Effector CD8-positive, alpha-beta T cell (primary cell): ENCODE measurements around the gene IFNL2.

ENCODE experiments used
- DNase-seq: peaks from one replicate; lab custom pipeline; 2025; lab: John Stamatoyannopoulos, UW

Gene IFNL2

DNA sequence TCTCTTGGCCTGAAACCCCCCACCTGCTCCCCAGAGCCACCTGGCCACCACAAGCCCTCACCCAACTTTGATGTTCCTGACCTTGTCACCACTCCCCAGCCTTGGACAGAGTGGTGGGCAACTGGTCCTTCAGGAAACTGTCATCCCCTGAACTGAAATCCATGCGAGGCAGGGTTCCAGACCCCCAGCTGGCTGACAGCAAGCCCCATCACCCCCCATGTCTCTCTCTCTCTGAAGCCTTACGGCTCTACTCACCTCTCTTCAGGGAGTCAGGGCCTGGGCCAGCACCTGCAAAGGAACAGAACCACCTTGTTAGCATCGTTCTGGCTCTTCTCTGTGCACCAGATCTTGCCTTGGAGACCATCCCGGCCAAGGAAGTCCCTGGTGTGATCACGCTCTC is 49.9 kb downstream of the IFNL2 start:
- no peak for DNase-seq

GRCh38 chr19:39318690-39319089 is 50.5 kb downstream of the IFNL2 start:
- DNase-seq: no peak

DNA sequence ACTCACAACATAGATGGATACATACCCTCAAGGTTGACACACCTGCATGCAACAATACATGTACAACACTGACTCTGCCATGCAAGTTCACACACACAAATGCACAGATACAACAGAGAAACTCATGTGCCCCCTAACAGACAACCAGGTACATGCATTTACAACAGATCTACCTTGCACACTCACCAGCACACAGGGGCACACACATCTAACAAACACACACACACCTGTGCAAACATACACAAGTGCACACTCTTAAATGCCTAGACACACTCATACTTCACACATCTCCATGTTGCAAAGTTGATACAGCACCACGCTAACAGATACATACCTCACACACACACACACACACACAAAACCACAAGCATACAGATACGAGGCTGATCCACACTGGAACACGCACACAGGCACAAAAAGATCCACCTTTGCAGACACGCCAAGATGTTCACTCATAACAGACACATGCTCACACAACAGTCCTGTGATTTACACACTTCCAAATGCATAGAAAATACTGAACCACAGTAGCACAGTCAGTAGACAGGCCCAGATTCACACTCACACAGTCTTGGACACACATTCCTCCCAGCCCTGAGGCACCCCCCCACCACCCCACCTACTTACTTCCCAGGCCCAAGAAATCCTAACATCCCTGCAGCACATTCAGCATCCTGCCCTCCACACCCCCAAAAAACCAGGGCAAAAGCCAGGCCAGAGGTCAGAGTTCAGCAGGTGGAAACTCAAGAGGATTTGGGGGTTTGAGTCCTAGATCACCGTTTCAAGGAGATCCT is 51.1 kb downstream of the IFNL2 start:
- DNase-seq: no peak
